Measurements from ENCODE around the gene NCK2. TPM values are rescaled to one million over a fixed set of nuclear protein-coding genes. Genes with fewer than 3 reads are reported as not detected.

The NCK2 gene
- total and polyA plus RNA-seq, 2 donors from 2014 or later = 22.8 to 52.9 TPM

DNA sequence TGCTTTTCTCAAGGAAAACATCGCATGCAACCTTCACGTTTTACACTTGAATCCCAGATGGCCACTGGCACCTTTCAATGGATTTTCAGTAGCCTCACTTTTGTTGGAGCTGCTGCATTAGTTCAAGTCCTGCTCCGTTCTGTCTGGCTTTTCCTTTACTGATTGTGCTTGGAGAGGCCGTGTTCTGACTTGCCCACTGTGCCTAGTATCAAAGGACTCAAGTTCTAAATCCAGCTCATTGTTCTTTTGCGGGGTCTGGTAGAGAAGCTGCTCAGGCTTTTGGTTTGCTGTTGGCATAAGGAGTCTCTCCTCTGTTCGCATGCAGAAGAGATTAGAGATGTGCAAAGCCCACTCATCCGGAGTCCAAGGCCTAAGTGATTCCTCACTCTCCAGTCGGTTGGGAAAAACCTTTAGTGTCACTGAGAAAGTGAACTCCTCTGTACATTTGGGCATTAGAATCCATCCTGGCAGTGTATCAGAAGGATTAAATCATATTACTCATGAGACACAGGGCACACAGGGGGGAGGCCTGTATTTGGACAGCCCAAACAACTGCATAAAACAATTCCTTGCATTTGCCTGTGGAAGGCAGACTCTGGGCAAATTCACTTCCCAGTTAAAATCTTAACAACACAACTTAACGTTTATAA is 69.7 kb downstream of the NCK2 start:
- intact Hi-C loops (cut with DNase I) = no loop called here
- Histone ChIP-seq H3K4me1 (ENCODE audit: control insufficient read depth in 2 of 3, insufficient read depth in 2 of 3, low read depth in 1 of 3, low read length in 3 of 3) (peaks cover 4 to 20% (median 19%) of the 10 kb centered on the region in 3 donors), H3K36me3 (ENCODE audit: control insufficient read depth in 2 of 3, insufficient read depth in 3 of 3, low read length in 3 of 3) (peaks cover 0 to 6% (median 0%) of the 10 kb centered on the region in 3 donors), H3K27ac (ENCODE audit: low read depth in 2 of 2, low read length in 2 of 2) (no peak overlapping the region), H3K27me3 (ENCODE audit: control insufficient read depth, insufficient read depth, low read length) (no peaks in the 10 kb centered on the region), H3K9ac (ENCODE audit: low read length in 3 of 3) (no peak overlapping the region), H3K9me3 (ENCODE audit: control insufficient read depth in 2 of 3, insufficient read depth in 1 of 3, low read length in 3 of 3) (no peaks in the 10 kb centered on the region), H3K4me3 (ENCODE audit: low read length in 3 of 3) (no peak overlapping the region)
- DNase-seq (no peak), FAIRE-seq (no peak)
- TF ChIP-seq, protein P1, sequence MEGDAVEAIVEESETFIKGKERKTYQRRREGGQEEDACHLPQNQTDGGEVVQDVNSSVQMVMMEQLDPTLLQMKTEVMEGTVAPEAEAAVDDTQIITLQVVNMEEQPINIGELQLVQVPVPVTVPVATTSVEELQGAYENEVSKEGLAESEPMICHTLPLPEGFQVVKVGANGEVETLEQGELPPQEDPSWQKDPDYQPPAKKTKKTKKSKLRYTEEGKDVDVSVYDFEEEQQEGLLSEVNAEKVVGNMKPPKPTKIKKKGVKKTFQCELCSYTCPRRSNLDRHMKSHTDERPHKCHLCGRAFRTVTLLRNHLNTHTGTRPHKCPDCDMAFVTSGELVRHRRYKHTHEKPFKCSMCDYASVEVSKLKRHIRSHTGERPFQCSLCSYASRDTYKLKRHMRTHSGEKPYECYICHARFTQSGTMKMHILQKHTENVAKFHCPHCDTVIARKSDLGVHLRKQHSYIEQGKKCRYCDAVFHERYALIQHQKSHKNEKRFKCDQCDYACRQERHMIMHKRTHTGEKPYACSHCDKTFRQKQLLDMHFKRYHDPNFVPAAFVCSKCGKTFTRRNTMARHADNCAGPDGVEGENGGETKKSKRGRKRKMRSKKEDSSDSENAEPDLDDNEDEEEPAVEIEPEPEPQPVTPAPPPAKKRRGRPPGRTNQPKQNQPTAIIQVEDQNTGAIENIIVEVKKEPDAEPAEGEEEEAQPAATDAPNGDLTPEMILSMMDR (IDR thresholded peaks at IDR 0.05; ENCODE audit: borderline replicate concordance, extremely low read depth, insufficient read depth) = no peak

DNA sequence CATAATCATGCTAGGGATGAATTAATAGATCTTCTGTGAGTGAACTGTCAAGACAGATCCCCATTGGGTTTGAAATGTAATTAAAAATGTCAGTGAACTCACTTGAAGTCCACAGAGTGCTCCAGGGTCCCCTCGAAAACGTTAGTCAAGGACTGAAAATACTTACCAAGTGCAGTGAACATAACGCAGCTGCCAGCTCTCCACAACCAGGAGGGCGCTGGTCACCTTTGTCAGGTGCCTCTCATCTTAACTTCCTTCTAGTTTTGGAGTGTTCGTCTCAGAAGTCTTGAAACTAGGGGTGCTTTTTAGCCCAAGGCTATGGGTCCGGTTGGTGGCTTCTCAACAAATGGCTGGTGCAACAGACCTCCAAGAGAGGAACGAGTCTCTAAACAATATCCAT is 70.7 kb downstream of the NCK2 start:
- intact Hi-C loops (cut with DNase I) = no loop called here
- H3K36me3 ChIP-seq (ENCODE audit: control insufficient read depth in 2 of 3, insufficient read depth in 3 of 3, low read length in 3 of 3) = peaks cover 0 to 6% (median 0%) of the 10 kb centered on the region in 3 donors
- no peaks in the 10 kb centered on the region for H3K27me3 ChIP-seq (ENCODE audit: control insufficient read depth, insufficient read depth, low read length)
- no peak overlapping the region for H3K27ac ChIP-seq (ENCODE audit: low read depth in 2 of 2, low read length in 2 of 2)
- no peak overlapping the region for H3K9ac ChIP-seq (ENCODE audit: low read length in 3 of 3)
- no peak overlapping the region for H3K4me3 ChIP-seq (ENCODE audit: low read length in 3 of 3)
- no peaks in the 10 kb centered on the region for H3K9me3 ChIP-seq (ENCODE audit: control insufficient read depth in 2 of 3, insufficient read depth in 1 of 3, low read length in 3 of 3)
- DNase-seq (no peak), FAIRE-seq (no peak)
- H3K4me1 ChIP-seq (ENCODE audit: control insufficient read depth in 2 of 3, insufficient read depth in 2 of 3, low read depth in 1 of 3, low read length in 3 of 3) = peaks cover 4 to 16% (median 15%) of the 10 kb centered on the region in 3 donors
- TF ChIP-seq, protein P1 (IDR thresholded peaks at IDR 0.05; ENCODE audit: borderline replicate concordance, extremely low read depth, insufficient read depth) = no peak

DNA sequence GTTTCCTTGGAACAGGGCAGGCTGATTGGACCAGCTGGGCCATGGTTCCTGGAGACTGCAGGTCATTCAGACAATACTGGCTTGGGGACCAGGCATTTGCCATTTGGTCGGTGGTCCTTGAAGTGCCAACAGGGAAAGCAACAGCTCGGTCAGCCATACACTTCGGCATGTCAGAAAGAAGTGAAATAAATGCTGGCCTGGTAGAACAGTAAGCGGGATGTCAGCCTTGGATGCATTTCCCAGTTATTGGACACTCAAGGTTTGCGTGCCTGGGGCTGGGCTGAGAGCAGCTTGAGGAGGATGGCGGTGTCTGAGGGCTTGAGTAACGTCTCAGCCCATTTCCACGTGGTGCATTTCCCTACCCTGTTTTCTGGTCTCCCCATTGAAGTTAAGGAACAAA is 75.4 kb downstream of the NCK2 start:
- Histone ChIP-seq H3K36me3 (ENCODE audit: control insufficient read depth in 2 of 3, insufficient read depth in 3 of 3, low read length in 3 of 3) (peaks cover 0 to 6% (median 0%) of the 10 kb centered on the region in 3 donors), H3K9ac (ENCODE audit: low read length in 3 of 3) (no peak overlapping the region), H3K4me1 (ENCODE audit: control insufficient read depth in 2 of 3, insufficient read depth in 2 of 3, low read depth in 1 of 3, low read length in 3 of 3) (peaks cover 0 to 12% (median 8%) of the 10 kb centered on the region in 3 donors), H3K4me3 (ENCODE audit: low read length in 3 of 3) (no peak overlapping the region), H3K27me3 (ENCODE audit: control insufficient read depth, insufficient read depth, low read length) (no peaks in the 10 kb centered on the region), H3K9me3 (ENCODE audit: control insufficient read depth in 2 of 3, insufficient read depth in 1 of 3, low read length in 3 of 3) (no peaks in the 10 kb centered on the region), H3K27ac (ENCODE audit: low read depth in 2 of 2, low read length in 2 of 2) (no peak overlapping the region)
- FAIRE-seq (no peak), DNase-seq (no peak)
- intact Hi-C loops (cut with DNase I) = no loop called here
- TF ChIP-seq, protein P1 (IDR thresholded peaks at IDR 0.05; ENCODE audit: borderline replicate concordance, extremely low read depth, insufficient read depth) = no peak

All from kidney (tissue), 14 donors.